HepG2 (cell line): ENCODE results near the gene LHFPL6. TPM values are rescaled to one million over a fixed set of nuclear protein-coding genes. Genes with fewer than 3 reads are reported as not detected.

Experiments
- ATAC-seq: fragments of 200-7000 bp; cut with Tn5 transposase; 3 replicates; pipeline ENCODE4 v1.9.1; 2020; ENCODE audit warnings: mild to moderate bottlenecking, moderate library complexity
- BruUV-seq: library from RNA; stranded (reverse); fragments of 400-500 nt; replicated peaks from 2 replicates; lab custom pipeline; 2021; lab: Mats Ljungman, UMichigan
- CTCF ChIA-PET: fragments of 300-600 bp; formaldehyde crosslinking; extraction: SDS; loops from one replicate; lab custom pipeline; 2021; ENCODE audit warnings: low total read pairs, inconsistent platforms, low intra/inter-chr PET ratio; lab: Yijun Ruan, JAX
- POLR2A ChIA-PET: fragments of 350-600 bp; sonication (Branson Sonifier 250); formaldehyde crosslinking; loops from one replicate; lab custom pipeline; 2020; ENCODE audit warnings: antibody characterized with exemption, inconsistent platforms; lab: Yijun Ruan, JAX
- DNase-seq: peaks from one replicate; pipeline ENCODE4 v3.0.0-alpha.2; 2015; ENCODE audit warnings: low spot score
- FAIRE-seq: peaks from 3 replicates; lab custom pipeline; 2011; peaks lifted over from hg19 to GRCh38; lab: Jason Lieb, UNC
- H2AFZ ChIP-seq: one replicate; pipeline ENCODE4 v1.6.1; 2011; ENCODE audit warnings: low read length, inconsistent platforms
- H3K27ac ChIP-seq: fragments of 300-600 bp; 3 replicates; pipeline ENCODE4 v1.8.0; 2011; ENCODE audit warnings: mixed run types, mild to moderate bottlenecking, mixed read lengths, low read length, inconsistent platforms; ENCODE audit not compliant: insufficient read depth; ENCODE audit errors: extremely low read length
- H3K27me3 ChIP-seq, 2 experiments: fragments of 200-600 bp in 1 of 2; 2 replicates in 1 of 2; 3 replicates in 1 of 2; pipeline versions ENCODE4 v1.6.0 to v1.8.0; 2011; ENCODE audit warnings: low read length in 2 of 2, mild to moderate bottlenecking in 2 of 2, moderate library complexity in 2 of 2, inconsistent platforms in 1 of 2; ENCODE audit not compliant: insufficient read depth in 2 of 2, control insufficient read depth in 1 of 2
- H3K36me3 ChIP-seq, 2 experiments: fragments of 200-600 bp in 1 of 2; replicated peaks in 1 of 2; 2 replicates in 1 of 2; 3 replicates in 1 of 2; pipeline versions ENCODE4 v1.5.1 to v1.8.0; 2011; ENCODE audit warnings: low read length in 2 of 2, inconsistent platforms in 1 of 2; ENCODE audit not compliant: insufficient read depth in 2 of 2, control insufficient read depth in 1 of 2
- H3K4me1 ChIP-seq: 2 replicates; pipeline ENCODE4 v1.5.1; 2012; ENCODE audit warnings: low read length, inconsistent platforms; ENCODE audit not compliant: insufficient read depth
- H3K4me2 ChIP-seq: 2 replicates; pipeline ENCODE4 v1.6.0; 2011; ENCODE audit warnings: low read depth, low read length, inconsistent platforms
- H3K4me3 ChIP-seq, 3 experiments: fragments of 200-600 bp in 1 of 3; sonication (generic), shearing (Covaris generic) in 1 of 3; replicated peaks in 1 of 3; 2 replicates each; pipeline ENCODE4 v1.5.1; 2011 to 2016; ENCODE audit warnings: low read length in 3 of 3, inconsistent platforms in 2 of 3, low read depth in 2 of 3, mild to moderate bottlenecking in 2 of 3, control low read depth in 1 of 3, mixed read lengths in 1 of 3; ENCODE audit not compliant: insufficient read depth in 1 of 3
- H3K79me2 ChIP-seq: one replicate; pipeline ENCODE4 v1.6.1; 2011; ENCODE audit warnings: low read length, inconsistent platforms; ENCODE audit not compliant: insufficient read depth
- H3K9ac ChIP-seq: 2 replicates; pipeline ENCODE4 v1.6.0; 2011; ENCODE audit warnings: mild to moderate bottlenecking, low read depth, low read length, inconsistent platforms; ENCODE audit not compliant: insufficient read depth
- H3K9me3 ChIP-seq: 2 replicates; pipeline ENCODE4 v1.5.1; 2012; ENCODE audit warnings: mild to moderate bottlenecking, low read length
- H4K20me1 ChIP-seq: 2 replicates; pipeline ENCODE4 v1.6.0; 2011; ENCODE audit warnings: inconsistent platforms, mild to moderate bottlenecking, low read length, moderate library complexity; ENCODE audit not compliant: insufficient read depth
- ATRX ChIP-seq: sonication (generic); formaldehyde crosslinking; IDR thresholded peaks from 2 replicates; pipeline ENCODE4 v1.4.0; 2020; ENCODE audit warnings: missing genetic modification reagents, borderline replicate concordance
- ETV6 ChIP-seq: sonication (generic); formaldehyde crosslinking; conservative IDR thresholded peaks from 2 replicates; pipeline ENCODE4 v1.4.0; 2020; ENCODE audit warnings: missing genetic modification reagents
- HOXA7 ChIP-seq: sonication (generic); formaldehyde crosslinking; IDR thresholded peaks from 2 replicates; pipeline ENCODE4 v1.8.1; 2022; ENCODE audit warnings: mild to moderate bottlenecking, missing genetic modification reagents, moderate library complexity
- MNT ChIP-seq: fragments of 450-650 bp; IDR thresholded peaks from 2 replicates; pipeline ENCODE4 v1.6.1; 2016
- MYNN ChIP-seq: sonication (generic); formaldehyde crosslinking; IDR thresholded peaks from 2 replicates; pipeline ENCODE4 v1.4.0; 2020; ENCODE audit warnings: mild to moderate bottlenecking, low read depth, missing genetic modification reagents
- NR2F2 ChIP-seq: IDR thresholded peaks from 2 replicates; pipeline ENCODE4 v1.6.1; 2012; ENCODE audit warnings: low read depth, inconsistent platforms, borderline replicate concordance
- TAF15 ChIP-seq: fragments of 200-400 bp; formaldehyde crosslinking; IDR thresholded peaks from one replicate; pipeline ENCODE4 v1.6.1; 2018; ENCODE audit warnings: mild to moderate bottlenecking, low read depth, low read length; ENCODE audit not compliant: poor library complexity, severe bottlenecking
- TCF7 ChIP-seq: sonication (generic); IDR thresholded peaks from 2 replicates; pipeline ENCODE4 v1.6.1; 2016; ENCODE audit warnings: antibody characterized with exemption, low read depth
- ZNF207 ChIP-seq: fragments of 450-650 bp; IDR thresholded peaks from 2 replicates; pipeline ENCODE4 v1.6.1; 2016; ENCODE audit warnings: antibody characterized with exemption, borderline replicate concordance
- ZNF276 ChIP-seq: sonication (generic); formaldehyde crosslinking; IDR thresholded peaks from 2 replicates; pipeline ENCODE4 v1.4.0; 2020; ENCODE audit warnings: mild to moderate bottlenecking, low read depth, missing genetic modification reagents
- ZNF337 ChIP-seq: sonication (generic); formaldehyde crosslinking; IDR thresholded peaks from 2 replicates; pipeline ENCODE4 v1.5.1; 2020; ENCODE audit warnings: missing genetic modification reagents, low read depth, mild to moderate bottlenecking, borderline replicate concordance
- ZNF570 ChIP-seq: sonication (generic); formaldehyde crosslinking; IDR thresholded peaks from 2 replicates; pipeline ENCODE4 v1.4.0; 2020; ENCODE audit warnings: mild to moderate bottlenecking, missing genetic modification reagents, borderline replicate concordance
- ZNF644 ChIP-seq: IDR thresholded peaks from 2 replicates; pipeline ENCODE4 v1.6.1; 2016; ENCODE audit warnings: low read depth
- ZNF703 ChIP-seq: sonication (generic); formaldehyde crosslinking; IDR thresholded peaks from 2 replicates; pipeline ENCODE4 v1.5.1; 2020; ENCODE audit warnings: missing genetic modification reagents, mild to moderate bottlenecking, moderate library complexity, borderline replicate concordance
- WGBS: methylation state at CpG from one replicate; pipeline ENCODE4 v1.1.6; 2017; ENCODE audit warnings: low lambda C conversion rate; 5-methylcytosine and 5-hydroxymethylcytosine counted together
- in situ Hi-C: cut with HindIII; loops from 2 replicates; pipeline ENCODE4 v1.10.0; 2017; ENCODE audit warnings: low pct_unique_long_range_greater_than_20kb; ENCODE audit not compliant: extremely low pct_ligation_motif_present
- intact Hi-C: fragments of 100-400 bp; cut with micrococcal nuclease; formaldehyde crosslinking; loops from one replicate; pipeline ENCODE4 v1.10.0; 2022; ENCODE audit not compliant: unreplicated experiment
- polyA plus RNA-seq, 8 experiments: library from polyadenylated mRNA; depleted of rRNA in 3 of 8; stranded (reverse) in 7 of 8; unstranded in 1 of 8; fragments of >200 nt; fragmentation: Illumina TruSeq in 4 of 8; extraction: Trizol in 4 of 8; gene quantifications; 2 replicates each; pipeline versions ENCODE4 v1.2.1 to v1.2.3, GENCODE V29; 2011 to 2016; ENCODE audit warnings: low read depth in 4 of 8, missing spikeins in 1 of 8, mixed read lengths in 1 of 8; ENCODE audit not compliant: insufficient read depth in 1 of 8
- total RNA-seq, 5 experiments: library from RNA; depleted of rRNA; stranded (reverse); fragments of >200 nt; fragmentation: Illumina TruSeq; extraction: Trizol; gene quantifications; 2 replicates each; pipeline ENCODE4 v1.2.3, GENCODE V29; 2016; ENCODE audit warnings: low read depth in 1 of 5

LHFPL6 gene
- total and polyA plus RNA-seq, 2 of the 13 experiments (the other 11 are each of a cell fraction or from before 2014, with no cell fraction given) = not detected

- no peak for ATAC-seq
- CTCF ChIA-PET = no interaction called here
Observed at GRCh38 chr13:39516096-39516495, 86.9 kb downstream of the LHFPL6 start.

GRCh38 chr13:39515224-39515714, 87.7 kb downstream of the LHFPL6 start:
- in situ Hi-C loops = no loop called here
- WGBS = 35% methylated on average over 7 of the region's 7 CpGs
- POLR2A ChIA-PET = no interaction called here
- FAIRE-seq (no peak), DNase-seq (no peak)
- Histone ChIP-seq H3K36me3 (no peaks in the 10 kb centered on the region), H3K79me2 (no peaks in the 10 kb centered on the region), H3K9ac (no peak overlapping the region)
- TF ChIP-seq ETV6 (CRISPR knock-in tag) (no peak), MNT (no peak), NR2F2 (no peak), ZNF276 (CRISPR knock-in tag) (no peak), ZNF644 (CRISPR knock-in tag) (no peak), TAF15 (no peak), MYNN (CRISPR knock-in tag) (no peak), HOXA7 (CRISPR knock-in tag) (no peak), ZNF703 (no peak), ZNF337 (CRISPR knock-in tag) (no peak), ZNF570 (CRISPR knock-in tag) (no peak), ATRX (no peak)
- TF ChIP-seq, all 625 proteins: peak for 0
- Histone ChIP-seq H2AFZ (no peak overlapping the region), H3K9me3 (no peaks in the 10 kb centered on the region), H3K4me2 (no peak overlapping the region), H3K4me1 (no peaks in the 10 kb centered on the region), H3K27me3 (peaks cover 0 to 2% of the 10 kb centered on the region in 2 experiments; a peak in 2 of 5 replicates), H3K27ac (no peak overlapping the region), H3K4me3 (no peak overlapping the region), H4K20me1 (no peaks in the 10 kb centered on the region)
- no peak for ATAC-seq
- CTCF ChIA-PET = no interaction called here
- BruUV-seq = no TSS peak
- intact Hi-C loops = no loop called here

More at GRCh38 chr13:39516096-39516495, 86.9 kb downstream of the LHFPL6 start:
- H3K79me2 ChIP-seq = no peaks in the 10 kb centered on the region
- H3K4me3 ChIP-seq = no peak overlapping the region
- H3K27ac ChIP-seq = no peak overlapping the region
- intact Hi-C loops (no loop called here), in situ Hi-C loops (no loop called here)
- no peaks in the 10 kb centered on the region for H4K20me1 ChIP-seq
- H3K27me3 ChIP-seq = peaks cover 0 to 2% of the 10 kb centered on the region in 2 experiments; a peak in 2 of 5 replicates
- no peaks in the 10 kb centered on the region for H3K36me3 ChIP-seq
- no peak for FAIRE-seq
- BruUV-seq = no TSS peak
- no peaks in the 10 kb centered on the region for H3K4me1 ChIP-seq
- no peak overlapping the region for H2AFZ ChIP-seq
- no peak overlapping the region for H3K9ac ChIP-seq
- H3K4me2 ChIP-seq = no peak overlapping the region
- H3K9me3 ChIP-seq = no peaks in the 10 kb centered on the region
- WGBS = 0% methylated on average over 4 of the region's 6 CpGs
- POLR2A ChIA-PET = no interaction called here
- DNase-seq = no peak
- no peak for TF ChIP-seq TCF7
- no peak for TF ChIP-seq ZNF207
